IPS DF 4.7 (cell line): ENCODE results near the gene CCDC60.
A peak's percentile ranks its signal among the peaks of the same experiment; 100 is the strongest.

ENCODE experiments used
- DNase-seq: peaks from one replicate; pipeline ENCODE4 v3.0.0-alpha.2; 2013; ENCODE audit warnings: low spot score; ENCODE audit errors: extremely low read depth

CCDC60 gene

DNA sequence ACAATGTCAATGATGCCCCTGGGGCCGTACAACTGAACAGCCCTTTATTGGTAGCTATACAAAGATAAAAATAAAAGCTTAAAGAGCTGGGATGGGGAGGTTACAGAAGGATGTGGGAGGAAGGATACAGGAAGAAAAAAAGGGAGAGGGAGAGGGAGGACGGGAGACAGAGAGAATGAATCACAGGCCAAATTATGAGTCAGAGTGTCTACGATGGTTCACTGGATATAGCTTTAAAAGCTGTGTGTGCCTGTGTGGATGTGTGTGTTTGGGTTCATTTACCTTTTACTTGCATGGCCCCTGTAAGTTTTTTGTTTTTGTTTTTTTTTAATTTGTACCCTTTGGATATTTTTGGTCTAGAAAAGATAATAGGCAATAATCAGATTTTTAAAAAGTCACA is 111.9 kb downstream of the CCDC60 start:
- no peak for DNase-seq

DNA sequence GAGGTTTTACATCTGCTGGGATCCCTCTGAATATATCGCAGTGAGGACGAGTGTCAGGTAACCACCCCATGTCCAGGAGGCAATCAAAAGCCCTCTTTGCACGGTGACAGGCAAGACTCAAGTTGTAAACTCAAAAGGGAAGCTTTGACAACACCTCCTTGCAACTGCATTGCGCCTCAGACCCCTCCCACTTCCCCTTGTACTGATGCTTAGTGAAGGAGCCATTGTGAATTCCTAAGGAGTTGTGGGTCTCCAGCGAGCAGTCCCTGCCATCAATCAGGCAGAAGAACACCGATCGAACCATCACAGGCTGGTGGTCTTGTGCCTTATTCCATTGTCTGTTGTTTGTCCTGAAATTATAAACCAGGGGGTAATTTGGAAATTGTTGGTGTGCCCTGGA is 112.6 kb downstream of the CCDC60 start:
- no peak for DNase-seq

DNA sequence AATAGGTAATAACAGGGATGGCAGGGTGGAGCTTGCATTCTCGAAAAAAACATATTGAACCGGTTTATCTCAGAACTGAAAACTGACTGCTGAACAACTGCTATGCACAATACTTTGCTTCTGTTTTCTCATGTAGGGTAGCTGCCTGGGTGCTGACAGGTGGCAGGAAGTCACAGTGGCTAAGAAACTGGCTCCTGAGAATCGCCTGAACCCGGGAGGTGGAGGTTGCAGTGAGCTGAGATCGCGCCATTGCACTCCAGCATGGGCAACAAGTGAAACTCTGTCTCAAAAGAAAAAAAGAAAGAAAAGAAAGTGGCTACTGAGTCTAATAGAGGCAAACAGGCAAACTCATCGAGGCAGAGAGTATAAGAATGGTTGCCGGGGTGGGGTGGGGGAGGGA is 113.1 kb downstream of the CCDC60 start:
- no peak for DNase-seq

DNA sequence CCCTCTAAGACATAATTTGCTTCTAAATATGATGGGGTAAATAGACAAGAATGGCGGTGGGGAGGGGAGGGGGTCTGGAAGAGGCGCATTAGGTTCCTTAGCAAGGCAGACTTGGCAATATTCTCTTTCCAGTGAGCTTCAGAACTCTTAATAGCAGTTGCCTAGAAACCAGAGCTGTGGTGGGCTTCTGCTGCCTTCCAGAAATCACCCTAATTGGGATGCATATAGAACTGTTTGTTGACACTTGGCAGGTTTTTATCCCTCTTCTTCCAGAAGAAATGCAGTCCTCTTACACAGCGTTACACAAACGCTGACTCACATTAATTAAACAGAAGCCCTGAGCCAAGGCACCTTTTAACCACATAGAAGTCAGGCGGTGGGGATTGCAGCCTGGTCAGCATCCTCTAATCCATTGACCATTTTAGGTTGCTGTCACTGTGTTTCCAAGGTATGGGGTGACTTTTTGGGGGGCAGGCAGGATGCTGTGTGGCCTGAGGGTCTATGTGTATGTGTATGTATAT is 114.1 kb downstream of the CCDC60 start:
- DNase-seq, result no peak

- DNase-seq, result no peak
Measured at GRCh38 chr12:119450771-119451170, 116.2 kb downstream of the CCDC60 start.

- DNase-seq, result no peak
Measured at GRCh38 chr12:119456824-119457223, 122.3 kb downstream of the CCDC60 start.

- no peak for DNase-seq
Measured at GRCh38 chr12:119457271-119457670, 122.7 kb downstream of the CCDC60 start.

GRCh38 chr12:119459481-119459880 is 125.0 kb downstream of the CCDC60 start:
- no peak for DNase-seq

DNA sequence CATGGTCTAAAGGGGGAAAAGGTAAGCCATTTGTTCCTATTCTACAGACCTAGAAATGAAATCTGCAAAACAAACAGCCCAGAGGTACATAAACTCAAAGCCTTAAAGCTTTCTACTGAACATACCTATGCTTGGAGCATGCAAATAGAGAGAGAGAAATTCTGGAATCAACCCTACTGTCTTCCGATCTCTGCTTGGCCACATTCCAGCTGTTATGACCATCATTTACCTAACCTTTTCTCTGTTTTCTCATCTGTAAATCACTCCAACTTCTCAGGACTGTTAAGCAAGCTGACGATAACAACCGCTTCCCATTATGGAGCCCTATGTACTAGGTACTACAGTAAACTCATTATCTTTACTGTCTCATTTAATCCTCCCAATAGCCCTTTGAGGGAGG is 126.3 kb downstream of the CCDC60 start:
- DNase-seq, result no peak

DNA sequence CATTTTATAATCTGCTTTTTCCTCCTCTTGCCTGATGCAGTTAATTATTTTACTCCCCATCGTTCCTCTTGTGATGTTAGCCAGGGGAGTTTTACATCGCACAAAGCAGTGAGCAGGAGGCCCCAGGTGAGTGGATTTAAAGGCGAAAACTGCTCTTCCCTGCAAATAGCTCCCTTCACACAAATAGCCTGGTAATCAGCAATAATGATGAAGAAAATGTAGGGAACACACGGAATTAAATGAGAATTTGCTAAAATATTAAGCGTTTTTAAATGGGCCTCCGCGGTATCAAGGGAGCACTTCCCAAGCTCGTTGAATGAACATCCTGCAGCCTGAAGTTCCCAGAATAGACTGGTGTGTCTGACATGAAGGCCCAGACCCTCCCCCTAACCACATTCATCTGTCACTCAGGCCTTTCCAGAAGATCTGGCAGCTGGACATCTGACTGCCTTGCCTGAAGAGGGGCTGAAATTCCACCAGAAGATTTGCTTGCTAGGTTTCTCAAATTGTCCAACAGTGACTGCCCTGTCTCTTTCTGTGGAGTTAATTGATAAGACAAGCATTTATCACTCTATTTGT is 127.2 kb downstream of the CCDC60 start:
- DNase-seq, result no peak

- DNase-seq, result no peak
Measured at GRCh38 chr12:119463211-119463926, 128.8 kb downstream of the CCDC60 start.

GRCh38 chr12:119468296-119468695 is 133.8 kb downstream of the CCDC60 start:
- DNase-seq, result no peak

DNA sequence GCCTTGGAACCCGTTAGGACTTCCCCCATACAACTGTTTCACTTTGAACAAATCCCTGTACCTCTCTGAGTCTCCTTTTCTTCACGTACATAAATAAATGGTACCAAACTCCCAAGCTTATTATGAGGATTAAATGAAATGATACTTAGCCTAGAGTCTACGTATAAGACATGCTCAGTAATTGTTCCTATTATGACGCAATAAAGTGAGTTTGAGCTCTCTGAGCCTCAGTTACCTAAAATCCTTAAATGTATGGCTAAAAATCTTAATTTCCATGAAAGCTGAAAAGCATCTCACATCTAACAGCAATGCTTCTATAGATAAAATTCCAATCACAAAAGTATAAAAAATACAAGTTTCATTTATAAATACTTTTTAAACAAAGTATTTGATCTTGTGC is 141.1 kb downstream of the CCDC60 start:
- DNase-seq, result no peak

- no peak for DNase-seq
Measured at GRCh38 chr12:119476951-119477350, 142.4 kb downstream of the CCDC60 start.

DNA sequence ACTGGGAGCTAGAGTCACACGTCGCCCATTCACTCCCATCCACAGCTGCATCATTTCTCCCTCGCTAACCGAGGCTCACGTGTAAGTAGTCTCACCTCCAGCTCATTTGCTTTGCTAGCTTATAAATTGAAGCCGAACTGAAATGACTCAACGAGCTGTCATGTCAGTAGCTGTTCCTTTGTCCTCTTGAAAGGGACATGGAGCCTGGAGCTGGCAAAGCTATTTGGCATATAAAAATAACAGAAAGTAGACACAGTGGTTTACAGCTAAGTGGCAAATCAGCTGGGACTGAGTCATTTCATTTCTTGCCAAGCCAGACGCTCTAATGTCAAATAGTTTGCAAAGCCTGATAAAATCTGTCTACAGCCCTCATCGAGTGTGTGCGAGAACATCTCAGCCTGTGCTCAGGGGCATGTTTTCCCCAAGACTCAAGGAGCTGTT is 144.6 kb downstream of the CCDC60 start:
- DNase-seq, result no peak

- DNase-seq, result no peak
Measured at GRCh38 chr12:119480551-119480950, 146.0 kb downstream of the CCDC60 start.

DNA sequence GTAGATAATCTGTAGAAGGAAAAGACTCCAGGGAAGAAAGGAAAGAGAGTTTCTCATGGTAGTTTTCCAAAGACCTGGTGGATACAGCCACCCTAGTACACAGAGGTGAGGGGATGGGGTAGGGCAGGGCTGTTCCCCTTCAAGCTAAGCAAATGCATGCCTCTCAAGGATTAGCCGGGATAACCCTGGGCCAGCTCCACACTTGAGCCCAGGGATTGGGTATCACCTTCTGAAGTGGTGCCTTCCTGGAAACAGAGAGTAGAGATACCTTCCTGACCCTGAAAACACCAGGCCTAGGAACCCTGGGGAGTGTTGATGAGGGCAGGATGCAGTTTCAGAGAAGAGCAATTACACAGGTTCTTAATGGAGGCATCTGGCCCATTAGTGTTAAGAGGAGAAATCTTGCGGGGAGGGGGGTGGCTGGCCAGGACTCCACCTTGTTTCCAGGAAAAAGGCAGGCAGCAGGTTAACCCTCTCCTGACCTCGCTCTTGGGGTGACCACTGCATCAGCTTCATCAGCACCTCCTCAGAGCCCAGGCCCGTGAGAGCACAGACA is 152.1 kb downstream of the CCDC60 start:
- DNase-seq, result peak; percentile 25

GRCh38 chr12:119491814-119492213 is 157.3 kb downstream of the CCDC60 start:
- DNase-seq, result no peak

DNA sequence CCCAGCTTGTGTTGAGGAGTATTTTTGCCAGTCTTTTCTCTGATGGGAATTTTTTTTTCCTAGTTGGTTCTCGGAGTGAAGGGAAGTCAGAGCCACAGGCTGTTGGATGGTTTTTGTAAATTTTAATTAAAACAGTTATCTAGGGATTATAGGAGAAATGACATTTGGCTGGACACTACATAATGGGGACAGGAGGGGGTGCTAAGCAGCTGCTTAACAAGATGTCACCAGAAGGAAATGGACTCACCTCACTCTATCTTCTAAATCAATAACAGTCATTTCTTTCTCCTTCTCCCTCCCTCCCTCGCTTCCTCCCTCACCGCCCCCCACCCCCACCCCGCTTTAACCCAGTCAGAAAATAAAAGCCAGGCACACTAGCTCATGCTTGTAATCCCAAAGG is 165.7 kb downstream of the CCDC60 start:
- no peak for DNase-seq

- DNase-seq, result no peak
Measured at GRCh38 chr12:119501052-119501451, 166.5 kb downstream of the CCDC60 start.

DNA sequence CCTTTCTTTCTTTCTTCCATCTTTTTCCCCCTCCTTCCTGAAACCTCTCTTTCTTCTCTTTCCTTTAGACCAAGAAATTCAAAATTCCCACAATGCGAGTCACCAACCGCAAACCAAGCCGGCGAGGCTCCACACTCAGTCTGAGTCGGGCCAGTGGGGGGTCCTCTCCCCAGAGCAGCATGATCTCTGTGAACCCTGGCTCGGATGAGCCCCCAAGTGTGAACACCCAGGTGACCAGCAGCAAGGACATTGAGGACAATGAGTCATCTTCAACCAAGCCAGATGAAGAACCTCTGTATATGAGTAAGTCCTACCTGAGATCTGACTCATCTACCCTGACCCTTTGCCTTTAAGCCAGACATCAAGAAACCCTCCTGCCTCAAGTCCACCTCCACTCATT is 170.5 kb downstream of the CCDC60 start:
- DNase-seq, result no peak

DNA sequence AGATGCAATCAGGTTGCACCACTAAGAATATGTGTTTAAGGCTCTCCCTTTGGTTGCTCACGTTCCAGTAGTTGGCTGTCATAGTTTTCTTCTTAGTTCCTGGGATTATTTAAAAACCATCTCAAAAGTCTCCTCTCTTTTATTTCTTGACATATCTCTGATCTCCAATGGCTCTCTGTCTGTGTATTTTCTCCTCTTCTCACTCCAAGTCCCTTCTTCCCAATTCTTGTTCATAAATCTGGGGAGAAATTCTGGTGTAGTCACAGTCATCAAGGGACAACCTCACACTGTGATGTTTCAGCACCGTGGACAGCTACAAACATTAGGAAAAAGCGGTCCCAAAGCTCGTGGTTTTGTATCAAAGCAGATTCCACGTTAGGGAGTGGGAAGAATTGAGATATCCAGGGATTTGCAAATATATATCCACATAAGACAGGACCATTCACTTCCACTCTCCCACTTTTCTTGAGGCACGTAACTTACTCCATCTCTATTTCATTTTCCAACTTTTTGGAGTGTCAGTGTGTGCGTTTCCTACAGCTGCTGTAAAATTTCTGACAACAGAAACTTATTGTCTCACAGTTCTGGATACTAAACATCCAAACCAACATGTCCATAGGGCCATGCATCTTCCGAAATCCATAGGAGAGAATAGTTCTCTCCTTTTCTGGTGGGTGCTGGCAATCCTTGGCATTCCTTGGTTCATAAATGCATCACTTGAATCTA is 178.4 kb downstream of the CCDC60 start:
- DNase-seq, result peak; percentile 33
